ENCODE measurements around the gene FAM9C.
"Not testable (repeated sequence)": the region's sequence is repeated elsewhere in the genome, so short reads cannot be mapped to it uniquely, and the experiment has no call there.

FAM9C gene

DNA sequence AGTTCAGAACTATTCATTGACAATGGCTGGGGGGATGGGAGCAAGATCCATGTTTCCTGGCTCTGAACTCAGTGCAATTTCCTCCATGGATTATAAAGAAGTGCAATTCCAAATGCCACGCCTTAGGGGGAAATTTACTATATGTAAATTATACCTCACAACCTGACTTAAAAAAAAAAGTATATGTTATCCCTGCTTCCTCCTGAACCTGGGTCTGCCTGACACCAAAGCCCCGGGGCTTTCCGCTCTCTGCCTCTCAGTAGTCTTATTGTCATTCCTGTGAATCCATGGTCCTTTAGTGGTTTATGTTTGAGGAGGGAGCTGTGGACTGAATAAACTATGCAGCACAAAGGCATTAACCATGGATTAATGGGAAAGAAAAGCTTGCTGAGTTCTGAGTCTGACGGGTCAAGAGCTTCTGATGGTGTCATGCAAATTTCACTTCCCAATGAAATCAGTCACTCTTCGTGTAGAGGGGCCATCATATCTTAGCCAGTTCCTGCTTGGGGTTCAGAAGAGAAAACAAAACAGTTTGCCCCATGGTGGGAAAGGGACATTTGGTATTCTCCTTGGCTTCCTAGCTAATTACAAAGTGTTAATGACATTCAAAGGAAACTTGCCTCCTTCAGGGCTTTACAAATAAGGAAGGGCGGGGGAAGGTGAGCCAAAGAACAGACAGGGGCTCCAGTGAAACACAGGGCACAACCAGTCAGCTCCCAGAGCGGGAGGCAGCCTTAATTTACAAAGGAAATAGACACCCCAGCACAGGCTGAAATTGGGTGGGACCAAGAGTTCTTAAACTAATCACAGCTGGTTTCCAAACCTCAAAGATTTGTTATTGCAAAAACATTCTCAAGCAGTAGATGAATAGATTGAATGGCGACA is 14.3 kb downstream of the FAM9C start:
- no peak for DNase-seq

DNA sequence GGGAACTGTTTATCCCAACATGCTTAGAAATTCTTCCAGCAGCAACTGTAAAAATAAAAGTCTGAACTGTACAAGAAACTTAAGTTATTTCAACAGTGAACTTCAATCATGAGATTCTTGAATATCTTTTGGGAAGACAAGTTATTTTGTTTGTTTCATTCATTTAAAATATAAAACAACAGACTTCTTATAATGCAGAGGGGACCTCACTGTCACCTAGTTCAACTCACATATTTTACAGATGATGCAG is 14.9 kb downstream of the FAM9C start:
- DNase-seq: no peak

DNA sequence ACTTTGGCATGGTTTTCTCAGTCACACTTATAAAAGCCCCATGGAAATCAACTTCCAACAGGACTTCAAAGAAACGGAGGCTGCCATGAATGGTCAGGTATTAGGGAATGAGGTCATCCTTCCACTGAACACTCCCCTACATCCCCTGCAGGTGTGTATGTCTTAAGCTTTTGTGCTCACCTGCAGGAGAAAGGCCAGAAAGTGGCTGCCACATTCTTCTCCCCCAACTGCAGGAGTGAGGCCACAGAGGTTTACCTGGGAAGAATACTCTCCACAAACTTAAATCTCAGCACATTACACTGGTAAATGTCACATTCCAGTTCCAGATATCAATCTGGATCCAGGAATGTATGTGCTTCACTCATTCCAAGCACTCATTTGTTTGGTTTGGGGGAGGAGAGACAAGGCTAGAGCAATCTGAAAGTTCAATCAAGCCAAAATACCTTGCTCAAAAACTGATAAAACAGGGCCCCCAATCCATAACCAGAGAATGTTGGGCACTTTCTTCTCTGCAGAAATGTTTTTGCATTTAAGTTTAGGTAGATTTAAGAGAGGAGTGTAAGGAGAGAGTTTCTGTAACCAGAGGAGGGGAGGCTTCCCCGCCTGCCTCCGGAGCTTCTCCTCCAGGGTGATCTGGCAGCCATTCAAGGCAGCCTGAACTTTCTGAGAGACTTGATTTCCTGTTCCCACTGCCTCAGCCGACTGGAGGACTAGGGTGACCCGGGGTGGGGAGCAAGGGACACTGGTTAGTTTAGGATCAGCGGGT is 15.4 kb downstream of the FAM9C start:
- DNase-seq: peak; percentile 48

GRCh38 chrX:13026877-13027652 is 17.4 kb downstream of the FAM9C start:
- no peak for DNase-seq

GRCh38 chrX:13024986-13025385 is 19.4 kb downstream of the FAM9C start:
- peak; percentile 33 for DNase-seq

- no peak for DNase-seq
Measured at GRCh38 chrX:13023979-13024378, 20.4 kb downstream of the FAM9C start.

- DNase-seq: no peak
Measured at GRCh38 chrX:13023567-13023966, 20.9 kb downstream of the FAM9C start.

DNA sequence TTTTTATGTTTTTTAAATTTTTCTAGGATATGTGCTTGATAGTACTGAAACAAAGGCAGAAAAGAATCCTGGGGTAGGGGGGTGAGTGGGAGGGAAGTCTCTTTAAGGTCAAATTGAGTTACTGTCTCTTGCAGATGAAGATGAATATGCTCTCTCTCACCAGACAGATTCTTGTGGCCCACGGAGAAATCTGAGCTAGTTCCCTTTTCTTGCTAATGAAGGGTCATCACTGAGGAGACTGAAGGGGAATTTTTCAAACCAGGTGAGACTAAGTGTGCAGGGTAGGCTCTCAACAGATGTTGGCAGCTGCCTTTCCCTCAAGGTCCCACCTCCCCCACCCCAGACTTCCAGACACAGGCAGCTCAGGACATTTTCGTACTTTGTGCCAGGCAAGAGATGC is 21.5 kb downstream of the FAM9C start:
- DNase-seq: no peak

- not testable (repeated sequence) for DNase-seq
Measured at GRCh38 chrX:13016731-13017130, 27.7 kb downstream of the FAM9C start.

DNA sequence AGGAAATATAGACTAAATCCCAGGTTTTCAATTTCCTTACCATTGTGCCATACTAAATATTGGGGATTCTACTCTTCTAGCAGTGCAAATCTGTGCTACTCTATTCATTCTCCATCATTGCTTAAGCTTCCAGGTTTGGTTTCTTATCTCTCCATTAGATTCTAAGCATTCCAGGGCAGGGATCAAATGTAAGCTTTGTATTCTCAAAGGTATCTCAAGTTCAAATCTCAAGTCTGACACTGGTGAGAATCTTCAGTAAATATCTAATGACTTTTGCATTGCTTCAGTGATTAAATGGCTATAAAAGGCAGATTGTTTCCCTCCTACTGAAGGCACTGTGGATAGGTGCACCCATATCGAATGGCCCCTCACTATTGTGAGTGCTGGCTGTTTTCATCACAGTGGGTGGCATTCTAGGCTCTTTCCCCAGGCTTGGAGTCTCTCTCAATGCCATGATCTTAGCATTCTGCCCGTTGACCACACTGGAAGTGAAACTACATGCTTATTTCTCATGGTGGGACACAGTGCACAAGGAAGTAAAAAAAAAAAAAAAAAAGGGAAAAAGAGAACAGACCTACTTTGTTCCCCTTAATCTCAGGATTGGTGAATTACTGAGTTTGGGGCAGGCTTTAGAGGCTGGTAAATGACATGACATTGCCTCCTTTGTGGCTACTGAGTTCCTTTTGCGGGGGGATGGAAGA is 28.7 kb downstream of the FAM9C start:
- DNase-seq: no peak

DNA sequence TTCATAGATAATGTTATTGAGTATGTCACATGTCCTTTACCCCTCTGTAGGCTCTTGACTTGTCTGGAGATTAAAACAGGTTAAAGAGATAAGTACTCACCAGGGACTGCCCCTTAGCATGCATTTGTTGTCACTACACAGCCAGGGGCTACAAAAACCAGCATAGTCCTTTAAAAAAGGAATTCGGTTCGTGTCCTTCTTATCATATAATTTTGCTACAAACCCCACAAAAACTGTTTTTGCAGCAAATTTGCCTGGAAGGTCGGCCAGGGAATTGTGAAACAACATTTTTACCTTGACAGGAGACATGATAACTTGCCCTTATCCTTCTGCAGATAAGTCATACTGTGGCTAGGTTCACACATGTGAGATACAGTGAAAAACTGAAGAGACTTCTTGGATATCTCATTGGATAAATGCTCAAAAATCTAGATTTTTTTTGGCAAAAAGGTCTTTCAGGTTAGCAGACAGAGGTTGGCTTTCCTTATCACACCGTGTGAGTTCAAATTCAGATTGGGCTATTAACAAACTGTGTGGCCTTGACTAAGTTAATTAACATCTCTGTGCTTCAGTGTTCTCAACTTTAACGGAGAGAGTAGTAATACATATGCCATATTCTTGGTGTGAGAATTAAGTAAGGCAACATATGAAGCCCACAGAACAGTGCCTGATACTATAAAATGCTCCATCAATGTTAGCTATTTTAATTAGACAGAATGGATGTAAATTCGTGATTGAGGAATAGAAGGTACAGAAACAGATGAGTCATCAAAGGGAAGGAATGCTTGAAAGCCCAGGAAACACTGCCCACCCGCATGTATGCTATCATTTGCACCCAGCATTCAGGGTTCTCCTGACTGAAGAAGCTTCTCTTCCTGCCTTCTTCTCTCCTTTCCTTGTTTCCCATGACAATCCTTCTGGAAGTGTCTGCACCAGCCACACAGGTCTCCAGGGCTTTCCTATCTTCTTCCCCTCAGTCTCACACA is 30.0 kb downstream of the FAM9C start:
- peak; percentile 29 for DNase-seq

GRCh38 chrX:13013363-13014110 is 30.9 kb downstream of the FAM9C start:
- DNase-seq: no peak

DNA sequence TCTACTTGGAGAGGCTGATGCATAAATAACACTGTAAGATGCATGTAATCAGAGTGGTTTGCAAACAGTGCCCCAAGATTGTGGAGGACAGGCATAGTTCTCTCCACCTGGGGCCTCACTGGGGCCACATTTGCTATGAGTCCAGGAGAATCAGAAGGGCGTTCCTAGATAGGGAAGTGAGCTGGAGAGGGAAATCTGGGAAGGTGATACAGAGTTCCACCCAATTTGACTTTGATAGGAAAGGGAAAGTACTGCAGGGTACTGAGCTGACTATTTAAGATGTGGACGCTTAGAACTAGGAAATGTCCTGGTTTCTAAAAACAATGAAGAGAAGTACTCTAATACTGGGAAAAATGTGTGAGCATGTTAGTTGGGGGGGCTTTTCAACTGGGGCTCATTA is 33.9 kb downstream of the FAM9C start:
- no peak for DNase-seq

DNA sequence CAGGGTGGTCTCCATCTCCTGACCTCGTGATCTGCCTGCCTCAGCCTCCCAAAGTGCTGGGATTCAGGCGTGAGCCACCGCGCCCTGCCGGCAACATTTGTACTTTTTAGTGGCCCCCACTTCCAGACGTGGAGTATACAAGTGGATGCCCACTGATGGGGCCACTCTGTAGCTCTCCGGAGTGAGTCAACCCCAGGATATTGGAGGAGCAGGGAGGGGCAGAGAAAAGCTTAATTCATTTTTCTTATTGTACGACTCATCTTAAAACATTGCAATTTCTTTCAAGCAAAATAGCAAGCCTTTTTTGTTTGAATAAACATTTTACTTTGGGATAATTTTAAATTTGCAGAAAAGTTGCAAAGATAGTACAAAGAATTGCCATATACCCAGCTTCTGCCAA is 34.6 kb downstream of the FAM9C start:
- DNase-seq: no peak

DNA sequence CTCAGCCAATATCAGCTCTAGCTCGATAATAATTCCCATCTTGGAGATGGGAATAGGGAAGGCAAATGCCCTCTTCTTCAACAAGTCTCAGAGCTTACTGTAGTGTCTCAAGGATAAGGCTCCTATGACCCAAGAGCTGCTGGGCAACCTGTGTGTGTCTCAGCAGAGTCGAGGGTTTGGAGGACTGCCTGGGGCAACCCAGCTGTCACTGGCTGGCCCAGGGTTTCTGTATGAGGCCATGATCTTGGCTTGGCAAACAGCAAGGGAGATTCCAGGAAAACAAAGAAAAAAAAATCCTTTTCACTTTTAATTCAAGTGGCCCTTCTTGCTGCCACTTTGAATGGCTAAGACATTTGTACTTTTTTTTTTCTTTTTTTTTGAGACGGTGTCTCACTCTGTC is 35.1 kb downstream of the FAM9C start:
- no peak for DNase-seq

DNA sequence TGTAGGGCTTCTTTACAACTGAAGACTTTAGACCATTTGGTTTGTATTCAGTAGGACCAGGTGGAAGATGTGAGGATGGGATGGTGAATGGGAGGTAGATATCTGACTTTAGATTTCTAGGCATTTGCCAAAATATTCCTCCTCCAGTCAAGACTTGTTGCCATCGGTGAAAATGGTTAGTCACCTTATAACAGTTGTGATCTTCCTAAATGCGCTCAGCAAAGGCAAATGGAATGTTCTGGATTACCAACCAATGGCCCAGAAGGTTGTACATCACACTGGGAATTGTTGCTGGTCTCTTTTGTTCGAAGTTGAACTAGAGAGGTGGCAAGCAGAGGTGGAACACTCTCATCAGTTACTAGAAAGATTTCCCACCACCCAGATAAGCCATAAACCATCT is 35.6 kb downstream of the FAM9C start:
- DNase-seq: no peak

- DNase-seq: no peak
Measured at GRCh38 chrX:13008189-13008533, 36.3 kb downstream of the FAM9C start.

DNA sequence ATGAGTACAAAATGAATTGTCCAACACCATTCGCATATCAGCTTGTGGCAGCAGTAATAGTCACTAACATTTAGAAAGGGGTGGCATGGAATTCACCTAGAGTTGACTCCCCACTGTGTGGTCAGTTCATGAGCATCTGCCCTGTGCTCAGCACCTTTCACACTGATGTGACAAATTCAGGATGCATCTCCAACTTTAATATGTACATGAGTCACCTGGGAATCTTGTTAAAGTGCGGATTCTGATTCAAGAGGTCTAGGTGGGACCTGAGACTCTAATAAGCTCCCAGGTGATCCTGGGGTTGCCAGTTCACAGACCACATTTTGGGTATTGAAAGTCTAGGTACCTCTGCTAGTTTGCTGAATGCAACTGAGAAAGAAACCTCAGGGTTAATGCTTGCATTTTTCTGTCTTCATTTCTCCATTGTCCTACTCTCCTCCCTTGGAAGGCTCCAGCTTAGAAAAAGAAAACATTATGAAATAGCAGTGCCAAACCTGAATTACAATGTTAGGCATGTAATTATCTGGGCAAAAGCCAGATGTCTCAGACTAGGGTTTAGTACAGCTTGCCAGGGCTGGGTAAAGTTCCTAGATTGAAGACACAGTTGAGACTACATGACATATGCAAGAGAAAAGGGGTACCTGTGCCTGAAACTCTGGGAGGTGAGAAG is 36.8 kb downstream of the FAM9C start:
- peak; percentile 26 for DNase-seq

DNA sequence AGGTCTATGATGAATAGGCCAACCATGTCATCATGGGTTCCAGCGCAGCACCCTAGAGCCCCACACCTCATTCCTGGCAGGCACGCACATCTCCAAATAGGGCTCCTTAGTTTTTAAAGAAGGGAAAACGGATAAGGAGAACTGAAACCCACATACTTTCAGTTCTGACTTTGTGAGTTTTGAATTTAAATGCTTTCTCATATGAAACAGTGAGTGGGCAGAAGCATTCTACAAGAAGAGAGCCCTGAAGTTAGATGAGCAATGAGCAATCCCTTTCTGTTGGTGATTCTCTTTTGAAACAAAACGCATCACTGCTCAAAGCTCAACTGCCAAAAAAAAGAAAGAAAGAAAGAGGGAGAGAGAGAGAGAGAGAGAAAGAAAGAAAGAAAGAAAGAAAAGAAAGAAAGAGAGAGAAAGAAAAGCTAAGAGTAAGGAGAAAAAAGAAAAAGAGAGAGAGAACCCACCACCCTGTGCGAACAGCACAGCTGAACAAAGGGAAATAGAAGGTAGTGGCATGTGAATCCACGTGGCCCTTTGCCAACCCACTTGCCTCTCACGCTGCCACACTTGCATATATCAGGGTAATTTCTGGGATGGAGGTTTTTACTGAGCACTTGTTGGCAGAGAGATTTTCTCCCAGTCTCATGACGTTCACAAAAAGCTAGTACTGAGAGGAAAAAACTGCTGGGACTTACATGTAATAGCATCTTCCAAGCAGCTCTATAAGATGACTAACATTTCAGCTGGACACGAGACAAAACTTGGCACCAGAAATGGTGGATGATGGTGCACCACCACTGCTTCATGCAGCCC is 38.6 kb downstream of the FAM9C start:
- DNase-seq: no peak
